ENCODE data around the gene ARSB.
A peak's percentile ranks its signal among the peaks of the same experiment; 100 is the strongest.
"Not testable (repeated sequence)": the region's sequence is repeated elsewhere in the genome, so short reads cannot be mapped to it uniquely, and the experiment has no call there.

ARSB gene

GRCh38 chr5:78735834-78736463 lies 249.2 kb downstream of the ARSB start:
- Histone ChIP-seq H2AFZ (ENCODE audit: low read length) (peak overlapping the region; percentile 10; the same call in 1 of the 2 replicates), H3K4me2 (ENCODE audit: low read length) (peak overlapping the region; percentile 67)

GRCh38 chr5:78734950-78735349 lies 250.2 kb downstream of the ARSB start:
- Histone ChIP-seq H3K9ac (ENCODE audit: low read length) (peak overlapping the region; percentile 63; the same call in 1 of the 2 replicates), H3K9me2 (ENCODE audit: low read depth, low read length) (no peaks in the 10 kb centered on the region), H3K79me2 (ENCODE audit: insufficient read depth, low read length) (no peaks in the 10 kb centered on the region), H3K27ac (ENCODE audit: low read depth, low read length, poor library complexity, severe bottlenecking) (peak overlapping the region; percentile 99), H3K4me3 (ENCODE audit: low read depth, low read length, poor library complexity, severe bottlenecking) (no peak overlapping the region), H2AFZ (ENCODE audit: low read length) (no peak overlapping the region), H3K27me3 (ENCODE audit: insufficient read depth, low read length) (no peaks in the 10 kb centered on the region), H3K4me2 (ENCODE audit: low read length) (peak overlapping the region; percentile 67; the same call in 1 of the 2 replicates), H3K9me3 (ENCODE audit: low read length) (no peaks in the 10 kb centered on the region), H3K36me3 (ENCODE audit: insufficient read depth, low read length) (no peaks in the 10 kb centered on the region), H3F3A (ENCODE audit: insufficient read depth, low read length) (peaks cover 11% of the 10 kb centered on the region), H4K20me1 (ENCODE audit: insufficient read depth, low read length) (no peaks in the 10 kb centered on the region), H3K4me1 (ENCODE audit: insufficient read depth, low read length, severe bottlenecking) (peaks cover 59% of the 10 kb centered on the region)
- TF ChIP-seq EZH2 (IDR thresholded peaks at IDR 0.05; ENCODE audit: borderline replicate concordance, low read length) (no peak), CTCF (IDR thresholded peaks at IDR 0.05; ENCODE audit: low read length) (no peak)

More at GRCh38 chr5:78735834-78736463, 249.2 kb downstream of the ARSB start:
- H3K9me3 ChIP-seq (ENCODE audit: low read length): no peaks in the 10 kb centered on the region
- H4K20me1 ChIP-seq (ENCODE audit: insufficient read depth, low read length): no peaks in the 10 kb centered on the region
- no peaks in the 10 kb centered on the region for H3K9me2 ChIP-seq (ENCODE audit: low read depth, low read length)
- H3K27ac ChIP-seq (ENCODE audit: low read depth, low read length, poor library complexity, severe bottlenecking): peak overlapping the region; percentile 99
- no peaks in the 10 kb centered on the region for H3K36me3 ChIP-seq (ENCODE audit: insufficient read depth, low read length)
- TF ChIP-seq EZH2 (IDR thresholded peaks at IDR 0.05; ENCODE audit: borderline replicate concordance, low read length): no peak
- TF ChIP-seq CTCF (IDR thresholded peaks at IDR 0.05; ENCODE audit: low read length): no peak
- no peaks in the 10 kb centered on the region for H3K27me3 ChIP-seq (ENCODE audit: insufficient read depth, low read length)
- no peaks in the 10 kb centered on the region for H3K79me2 ChIP-seq (ENCODE audit: insufficient read depth, low read length)
- H3K4me3 ChIP-seq (ENCODE audit: low read depth, low read length, poor library complexity, severe bottlenecking): peak overlapping the region; percentile 42
- H3K4me1 ChIP-seq (ENCODE audit: insufficient read depth, low read length, severe bottlenecking): peaks cover 56% of the 10 kb centered on the region
- peaks cover 11% of the 10 kb centered on the region for H3F3A ChIP-seq (ENCODE audit: insufficient read depth, low read length)
- peak overlapping the region; percentile 63 for H3K9ac ChIP-seq (ENCODE audit: low read length)

GRCh38 chr5:78734094-78734845 lies 250.8 kb downstream of the ARSB start:
- Histone ChIP-seq H3K9ac (ENCODE audit: low read length) (no peak overlapping the region), H3K79me2 (ENCODE audit: insufficient read depth, low read length) (no peaks in the 10 kb centered on the region), H3F3A (ENCODE audit: insufficient read depth, low read length) (peaks cover 11% of the 10 kb centered on the region), H3K4me2 (ENCODE audit: low read length) (peak overlapping the region; percentile 29; the same call in 1 of the 2 replicates), H3K36me3 (ENCODE audit: insufficient read depth, low read length) (no peaks in the 10 kb centered on the region), H3K27me3 (ENCODE audit: insufficient read depth, low read length) (no peaks in the 10 kb centered on the region), H2AFZ (ENCODE audit: low read length) (0 out of 2 replicates have a peak overlapping the region, but pooled peaks have one; percentile 7), H3K27ac (ENCODE audit: low read depth, low read length, poor library complexity, severe bottlenecking) (peak overlapping the region; percentile 99), H3K4me1 (ENCODE audit: insufficient read depth, low read length, severe bottlenecking) (peaks cover 65% of the 10 kb centered on the region), H3K9me2 (ENCODE audit: low read depth, low read length) (no peaks in the 10 kb centered on the region), H3K9me3 (ENCODE audit: low read length) (no peaks in the 10 kb centered on the region), H4K20me1 (ENCODE audit: insufficient read depth, low read length) (no peaks in the 10 kb centered on the region), H3K4me3 (ENCODE audit: low read depth, low read length, poor library complexity, severe bottlenecking) (no peak overlapping the region)
- TF ChIP-seq CTCF (IDR thresholded peaks at IDR 0.05; ENCODE audit: low read length): no peak
- TF ChIP-seq EZH2 (IDR thresholded peaks at IDR 0.05; ENCODE audit: borderline replicate concordance, low read length): no peak

- not testable (repeated sequence) for H2AFZ ChIP-seq (ENCODE audit: low read length); H4K20me1 ChIP-seq (ENCODE audit: insufficient read depth, low read length); H3K36me3 ChIP-seq (ENCODE audit: insufficient read depth, low read length); H3K79me2 ChIP-seq (ENCODE audit: insufficient read depth, low read length); H3K9ac ChIP-seq (ENCODE audit: low read length); H3K9me2 ChIP-seq (ENCODE audit: low read depth, low read length); H3K27me3 ChIP-seq (ENCODE audit: insufficient read depth, low read length); H3K4me2 ChIP-seq (ENCODE audit: low read length); H3K9me3 ChIP-seq (ENCODE audit: low read length); H3K4me3 ChIP-seq (ENCODE audit: low read depth, low read length, poor library complexity, severe bottlenecking)
- H3K27ac ChIP-seq (ENCODE audit: low read depth, low read length, poor library complexity, severe bottlenecking): peak overlapping the region; percentile 99
- H3F3A ChIP-seq (ENCODE audit: insufficient read depth, low read length): peaks cover 18% of the 10 kb centered on the region
- peaks cover 80% of the 10 kb centered on the region for H3K4me1 ChIP-seq (ENCODE audit: insufficient read depth, low read length, severe bottlenecking)
Measured at GRCh38 chr5:78732721-78733120, 252.4 kb downstream of the ARSB start.

Data from OCI-LY1 (cell line).